ENCODE results near the gene GRM8. TPM values are rescaled to one million over a fixed set of nuclear protein-coding genes. Genes with fewer than 3 reads are reported as not detected.

The GRM8 gene
- polyA plus RNA-seq, 2 of the 4 experiments (the other 2 are of a cell fraction): 0.06 TPM; not detected in 1

DNA sequence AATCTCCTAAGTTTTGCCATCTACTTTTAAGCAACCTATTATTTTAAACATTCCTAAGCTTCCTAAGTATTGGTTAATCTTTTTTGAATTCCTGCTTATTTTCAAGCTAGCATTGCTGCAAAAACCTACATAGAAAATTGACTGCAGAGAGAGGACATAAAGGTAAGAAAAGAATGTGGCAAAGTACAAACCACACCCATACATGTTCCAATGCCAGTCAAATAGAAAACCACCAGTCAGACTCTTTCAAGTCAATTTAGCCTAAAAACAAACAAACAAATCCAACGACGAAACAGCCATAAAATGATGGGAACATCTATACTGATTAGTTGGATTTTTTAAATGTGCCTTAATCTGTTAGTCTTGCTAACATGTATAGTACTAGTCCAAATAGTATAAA lies 804.8 kb downstream of the GRM8 start:
- POLR2A ChIA-PET: no interaction called here
- TF ChIP-seq HOXA7 (CRISPR knock-in tag; IDR thresholded peaks at IDR 0.05) (no peak), JUNB (IDR thresholded peaks at IDR 0.05) (no peak), PHF8 (IDR thresholded peaks at IDR 0.05; ENCODE audit: borderline replicate concordance, low read depth) (no peak), ZNF302 (CRISPR knock-in tag; IDR thresholded peaks at IDR 0.05) (no peak), TFCP2L1 (CRISPR knock-in tag; IDR thresholded peaks at IDR 0.05) (no peak), RAD21 (conservative IDR thresholded peaks at IDR 0.05 in 1 of 2, IDR thresholded peaks at IDR 0.05 in 1 of 2) (no peak), CBX8 (IDR thresholded peaks at IDR 0.05) (no peak), ZFP36 (IDR thresholded peaks at IDR 0.05; ENCODE audit: borderline replicate concordance, partially characterized antibody) (no peak)
- TF ChIP-seq, protein P1, sequence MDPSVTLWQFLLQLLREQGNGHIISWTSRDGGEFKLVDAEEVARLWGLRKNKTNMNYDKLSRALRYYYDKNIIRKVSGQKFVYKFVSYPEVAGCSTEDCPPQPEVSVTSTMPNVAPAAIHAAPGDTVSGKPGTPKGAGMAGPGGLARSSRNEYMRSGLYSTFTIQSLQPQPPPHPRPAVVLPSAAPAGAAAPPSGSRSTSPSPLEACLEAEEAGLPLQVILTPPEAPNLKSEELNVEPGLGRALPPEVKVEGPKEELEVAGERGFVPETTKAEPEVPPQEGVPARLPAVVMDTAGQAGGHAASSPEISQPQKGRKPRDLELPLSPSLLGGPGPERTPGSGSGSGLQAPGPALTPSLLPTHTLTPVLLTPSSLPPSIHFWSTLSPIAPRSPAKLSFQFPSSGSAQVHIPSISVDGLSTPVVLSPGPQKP (IDR thresholded peaks at IDR 0.05; ENCODE audit: low read depth, low read length): no peak
- TF ChIP-seq, protein P2, sequence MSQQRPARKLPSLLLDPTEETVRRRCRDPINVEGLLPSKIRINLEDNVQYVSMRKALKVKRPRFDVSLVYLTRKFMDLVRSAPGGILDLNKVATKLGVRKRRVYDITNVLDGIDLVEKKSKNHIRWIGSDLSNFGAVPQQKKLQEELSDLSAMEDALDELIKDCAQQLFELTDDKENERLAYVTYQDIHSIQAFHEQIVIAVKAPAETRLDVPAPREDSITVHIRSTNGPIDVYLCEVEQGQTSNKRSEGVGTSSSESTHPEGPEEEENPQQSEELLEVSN (IDR thresholded peaks at IDR 0.05; ENCODE audit: borderline replicate concordance, low read depth): no peak
- TF ChIP-seq, protein P3, sequence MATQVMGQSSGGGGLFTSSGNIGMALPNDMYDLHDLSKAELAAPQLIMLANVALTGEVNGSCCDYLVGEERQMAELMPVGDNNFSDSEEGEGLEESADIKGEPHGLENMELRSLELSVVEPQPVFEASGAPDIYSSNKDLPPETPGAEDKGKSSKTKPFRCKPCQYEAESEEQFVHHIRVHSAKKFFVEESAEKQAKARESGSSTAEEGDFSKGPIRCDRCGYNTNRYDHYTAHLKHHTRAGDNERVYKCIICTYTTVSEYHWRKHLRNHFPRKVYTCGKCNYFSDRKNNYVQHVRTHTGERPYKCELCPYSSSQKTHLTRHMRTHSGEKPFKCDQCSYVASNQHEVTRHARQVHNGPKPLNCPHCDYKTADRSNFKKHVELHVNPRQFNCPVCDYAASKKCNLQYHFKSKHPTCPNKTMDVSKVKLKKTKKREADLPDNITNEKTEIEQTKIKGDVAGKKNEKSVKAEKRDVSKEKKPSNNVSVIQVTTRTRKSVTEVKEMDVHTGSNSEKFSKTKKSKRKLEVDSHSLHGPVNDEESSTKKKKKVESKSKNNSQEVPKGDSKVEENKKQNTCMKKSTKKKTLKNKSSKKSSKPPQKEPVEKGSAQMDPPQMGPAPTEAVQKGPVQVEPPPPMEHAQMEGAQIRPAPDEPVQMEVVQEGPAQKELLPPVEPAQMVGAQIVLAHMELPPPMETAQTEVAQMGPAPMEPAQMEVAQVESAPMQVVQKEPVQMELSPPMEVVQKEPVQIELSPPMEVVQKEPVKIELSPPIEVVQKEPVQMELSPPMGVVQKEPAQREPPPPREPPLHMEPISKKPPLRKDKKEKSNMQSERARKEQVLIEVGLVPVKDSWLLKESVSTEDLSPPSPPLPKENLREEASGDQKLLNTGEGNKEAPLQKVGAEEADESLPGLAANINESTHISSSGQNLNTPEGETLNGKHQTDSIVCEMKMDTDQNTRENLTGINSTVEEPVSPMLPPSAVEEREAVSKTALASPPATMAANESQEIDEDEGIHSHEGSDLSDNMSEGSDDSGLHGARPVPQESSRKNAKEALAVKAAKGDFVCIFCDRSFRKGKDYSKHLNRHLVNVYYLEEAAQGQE (IDR thresholded peaks at IDR 0.05): no peak
- ATAC-seq (no peak), FAIRE-seq (no peak), DNase-seq (ENCODE audit: low read depth in 1 of 2, low spot score in 1 of 2) (no peak)
- Histone ChIP-seq H3K4me3 (no peak overlapping the region), H3K9me3 (no peaks in the 10 kb centered on the region), H3K4me1 (no peaks in the 10 kb centered on the region), H3K27ac (no peak overlapping the region), H3K4me2 (no peak overlapping the region)
- CTCF ChIA-PET: no interaction called here
- 18% methylated on average over 2 of the region's 2 CpGs for WGBS (ENCODE audit: missing lambda C conversion rate)

DNA sequence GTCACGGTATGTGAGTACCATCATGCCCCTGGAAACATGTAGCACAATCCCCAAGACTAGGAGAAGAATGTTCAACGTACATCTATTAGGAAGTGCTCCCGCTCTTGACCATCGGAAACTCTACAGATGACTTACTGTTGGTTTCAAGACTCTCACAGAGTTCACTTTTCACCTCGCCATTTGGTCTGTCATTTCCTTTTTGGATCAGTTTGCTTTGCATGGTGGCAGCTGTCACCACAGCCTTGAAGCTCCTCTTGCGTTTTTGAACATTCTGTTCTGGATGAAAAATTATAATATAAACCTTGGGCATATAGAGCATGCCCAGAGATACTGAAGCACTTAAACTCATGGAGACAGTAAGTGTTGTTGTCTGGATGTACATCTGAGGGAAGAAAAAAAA lies 806.8 kb downstream of the GRM8 start:
- TF ChIP-seq KDM1A (IDR thresholded peaks at IDR 0.05; ENCODE audit: low read depth) (no peak), ZNF302 (CRISPR knock-in tag; IDR thresholded peaks at IDR 0.05) (no peak), PHF8 (IDR thresholded peaks at IDR 0.05; ENCODE audit: borderline replicate concordance, low read depth) (no peak), NPAS2 (CRISPR knock-in tag; IDR thresholded peaks at IDR 0.05; ENCODE audit: borderline replicate concordance) (no peak), BHLHE40 (IDR thresholded peaks at IDR 0.05; ENCODE audit: low read depth, low read length) (no peak), RAD21 (conservative IDR thresholded peaks at IDR 0.05 in 1 of 2, IDR thresholded peaks at IDR 0.05 in 1 of 2) (no peak), ESRRA (IDR thresholded peaks at IDR 0.05; ENCODE audit: borderline replicate concordance, low read length) (no peak), RNF2 (IDR thresholded peaks at IDR 0.05; ENCODE audit: borderline replicate concordance, low read depth) (no peak), HOXB5 (CRISPR knock-in tag; IDR thresholded peaks at IDR 0.05) (no peak), JUN (IDR thresholded peaks at IDR 0.05) (no peak), HDAC2 (IDR thresholded peaks at IDR 0.05) (no peak)
- TF ChIP-seq, protein P4, sequence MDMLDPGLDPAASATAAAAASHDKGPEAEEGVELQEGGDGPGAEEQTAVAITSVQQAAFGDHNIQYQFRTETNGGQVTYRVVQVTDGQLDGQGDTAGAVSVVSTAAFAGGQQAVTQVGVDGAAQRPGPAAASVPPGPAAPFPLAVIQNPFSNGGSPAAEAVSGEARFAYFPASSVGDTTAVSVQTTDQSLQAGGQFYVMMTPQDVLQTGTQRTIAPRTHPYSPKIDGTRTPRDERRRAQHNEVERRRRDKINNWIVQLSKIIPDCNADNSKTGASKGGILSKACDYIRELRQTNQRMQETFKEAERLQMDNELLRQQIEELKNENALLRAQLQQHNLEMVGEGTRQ (IDR thresholded peaks at IDR 0.05): no peak
- TF ChIP-seq, protein P5, sequence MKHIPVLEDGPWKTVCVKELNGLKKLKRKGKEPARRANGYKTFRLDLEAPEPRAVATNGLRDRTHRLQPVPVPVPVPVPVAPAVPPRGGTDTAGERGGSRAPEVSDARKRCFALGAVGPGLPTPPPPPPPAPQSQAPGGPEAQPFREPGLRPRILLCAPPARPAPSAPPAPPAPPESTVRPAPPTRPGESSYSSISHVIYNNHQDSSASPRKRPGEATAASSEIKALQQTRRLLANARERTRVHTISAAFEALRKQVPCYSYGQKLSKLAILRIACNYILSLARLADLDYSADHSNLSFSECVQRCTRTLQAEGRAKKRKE (CRISPR knock-in tag; IDR thresholded peaks at IDR 0.05; ENCODE audit: low read depth): no peak
- H3K27ac ChIP-seq: no peak overlapping the region
- DNase-seq (ENCODE audit: low read depth in 1 of 2, low spot score in 1 of 2) (no peak), ATAC-seq (no peak), FAIRE-seq (no peak)
- ChIA-PET POLR2A (no interaction called here), CTCF (no interaction called here)
- no peak overlapping the region for H3K4me3 ChIP-seq
- H3K9me3 ChIP-seq: no peaks in the 10 kb centered on the region
- H3K4me1 ChIP-seq: no peaks in the 10 kb centered on the region
- H3K4me2 ChIP-seq: no peak overlapping the region
- WGBS (ENCODE audit: missing lambda C conversion rate): 29% methylated on average over 6 of the region's 6 CpGs
